ENCODE data around the gene DCXR.

The DCXR gene

DNA sequence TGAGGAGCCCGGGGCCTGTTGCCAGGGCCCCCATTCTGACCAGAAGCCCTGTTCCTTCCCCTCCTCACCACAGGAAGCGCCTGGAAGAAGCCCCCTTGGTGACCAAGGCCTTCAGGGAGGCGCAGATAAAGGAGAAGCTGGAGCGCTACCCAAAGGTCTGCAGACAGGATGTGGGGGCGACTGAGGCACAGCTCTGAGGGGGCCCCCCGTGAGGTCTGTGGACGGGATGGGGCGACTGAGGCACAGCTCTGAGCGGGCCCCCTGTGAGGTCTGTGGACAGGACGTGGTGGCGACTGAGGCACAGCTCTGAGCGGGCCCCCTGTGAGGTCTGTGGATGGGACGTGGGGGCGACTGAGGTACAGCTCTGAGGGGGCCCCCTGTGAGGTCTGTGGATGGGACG, 28.1 kb downstream of the DCXR start:
- no peaks in the 10 kb centered on the region for H3K36me3 ChIP-seq (replicated peaks; ENCODE audit: low read depth, low read length)
- no peak overlapping the region for H3K4me2 ChIP-seq (ENCODE audit: low read length)
- no peaks in the 10 kb centered on the region for H3K27me3 ChIP-seq (ENCODE audit: low read depth, low read length)
- no peaks in the 10 kb centered on the region for H3K4me1 ChIP-seq (ENCODE audit: low read length)
- H3K27ac ChIP-seq (ENCODE audit: low read length) = no peak overlapping the region
- no peaks in the 10 kb centered on the region for H3K9me3 ChIP-seq (ENCODE audit: insufficient read depth, low read length)
- no peaks in the 10 kb centered on the region for H4K20me1 ChIP-seq (ENCODE audit: insufficient read depth, low read length)
- H2AFZ ChIP-seq (ENCODE audit: low read depth, low read length) = no peak overlapping the region
- H3K79me2 ChIP-seq (ENCODE audit: low read length) = no peaks in the 10 kb centered on the region
- no peak for TF ChIP-seq EZH2phosphoT487 (IDR thresholded peaks at IDR 0.05; ENCODE audit: low read depth)
- TF ChIP-seq, protein P1, sequence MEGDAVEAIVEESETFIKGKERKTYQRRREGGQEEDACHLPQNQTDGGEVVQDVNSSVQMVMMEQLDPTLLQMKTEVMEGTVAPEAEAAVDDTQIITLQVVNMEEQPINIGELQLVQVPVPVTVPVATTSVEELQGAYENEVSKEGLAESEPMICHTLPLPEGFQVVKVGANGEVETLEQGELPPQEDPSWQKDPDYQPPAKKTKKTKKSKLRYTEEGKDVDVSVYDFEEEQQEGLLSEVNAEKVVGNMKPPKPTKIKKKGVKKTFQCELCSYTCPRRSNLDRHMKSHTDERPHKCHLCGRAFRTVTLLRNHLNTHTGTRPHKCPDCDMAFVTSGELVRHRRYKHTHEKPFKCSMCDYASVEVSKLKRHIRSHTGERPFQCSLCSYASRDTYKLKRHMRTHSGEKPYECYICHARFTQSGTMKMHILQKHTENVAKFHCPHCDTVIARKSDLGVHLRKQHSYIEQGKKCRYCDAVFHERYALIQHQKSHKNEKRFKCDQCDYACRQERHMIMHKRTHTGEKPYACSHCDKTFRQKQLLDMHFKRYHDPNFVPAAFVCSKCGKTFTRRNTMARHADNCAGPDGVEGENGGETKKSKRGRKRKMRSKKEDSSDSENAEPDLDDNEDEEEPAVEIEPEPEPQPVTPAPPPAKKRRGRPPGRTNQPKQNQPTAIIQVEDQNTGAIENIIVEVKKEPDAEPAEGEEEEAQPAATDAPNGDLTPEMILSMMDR (IDR thresholded peaks at IDR 0.05; ENCODE audit: low read depth, low read length) = no peak
- H3K9ac ChIP-seq (ENCODE audit: low read length) = no peak overlapping the region
- no peak overlapping the region for H3K4me3 ChIP-seq (ENCODE audit: low read length)

DNA sequence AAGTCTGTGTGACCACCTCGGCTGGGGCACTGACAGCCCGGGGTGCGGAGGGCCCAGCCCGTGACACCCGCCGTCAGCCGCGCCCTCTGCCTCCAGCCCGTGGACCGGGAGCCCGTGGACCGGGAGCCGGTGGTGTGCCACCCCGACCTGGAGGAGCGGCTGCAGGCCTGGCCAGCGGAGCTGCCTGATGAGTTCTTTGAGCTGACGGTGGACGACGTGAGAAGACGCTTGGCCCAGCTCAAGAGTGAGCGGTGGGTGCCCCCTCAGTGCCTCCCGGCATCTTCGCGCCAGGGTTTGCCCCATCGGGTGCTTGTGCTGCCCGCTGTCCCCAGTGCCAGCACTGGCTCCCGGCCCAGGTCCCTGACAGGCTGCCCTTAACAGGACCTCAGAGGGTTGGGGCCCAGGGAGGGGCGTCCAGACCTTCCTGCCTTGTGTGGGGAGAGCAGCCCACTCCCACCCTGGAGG, 28.5 kb downstream of the DCXR start:
- Histone ChIP-seq H3K9me3 (ENCODE audit: insufficient read depth, low read length) (no peaks in the 10 kb centered on the region), H4K20me1 (ENCODE audit: insufficient read depth, low read length) (no peaks in the 10 kb centered on the region), H3K4me2 (ENCODE audit: low read length) (no peak overlapping the region), H3K4me3 (ENCODE audit: low read length) (no peak overlapping the region), H2AFZ (ENCODE audit: low read depth, low read length) (no peak overlapping the region), H3K79me2 (ENCODE audit: low read length) (no peaks in the 10 kb centered on the region), H3K36me3 (replicated peaks; ENCODE audit: low read depth, low read length) (no peaks in the 10 kb centered on the region), H3K4me1 (ENCODE audit: low read length) (no peaks in the 10 kb centered on the region), H3K9ac (ENCODE audit: low read length) (no peak overlapping the region), H3K27ac (ENCODE audit: low read length) (no peak overlapping the region), H3K27me3 (ENCODE audit: low read depth, low read length) (no peaks in the 10 kb centered on the region)
- TF ChIP-seq, protein P1 (IDR thresholded peaks at IDR 0.05; ENCODE audit: low read depth, low read length) = no peak
- TF ChIP-seq EZH2phosphoT487 (IDR thresholded peaks at IDR 0.05; ENCODE audit: low read depth) = no peak

DNA sequence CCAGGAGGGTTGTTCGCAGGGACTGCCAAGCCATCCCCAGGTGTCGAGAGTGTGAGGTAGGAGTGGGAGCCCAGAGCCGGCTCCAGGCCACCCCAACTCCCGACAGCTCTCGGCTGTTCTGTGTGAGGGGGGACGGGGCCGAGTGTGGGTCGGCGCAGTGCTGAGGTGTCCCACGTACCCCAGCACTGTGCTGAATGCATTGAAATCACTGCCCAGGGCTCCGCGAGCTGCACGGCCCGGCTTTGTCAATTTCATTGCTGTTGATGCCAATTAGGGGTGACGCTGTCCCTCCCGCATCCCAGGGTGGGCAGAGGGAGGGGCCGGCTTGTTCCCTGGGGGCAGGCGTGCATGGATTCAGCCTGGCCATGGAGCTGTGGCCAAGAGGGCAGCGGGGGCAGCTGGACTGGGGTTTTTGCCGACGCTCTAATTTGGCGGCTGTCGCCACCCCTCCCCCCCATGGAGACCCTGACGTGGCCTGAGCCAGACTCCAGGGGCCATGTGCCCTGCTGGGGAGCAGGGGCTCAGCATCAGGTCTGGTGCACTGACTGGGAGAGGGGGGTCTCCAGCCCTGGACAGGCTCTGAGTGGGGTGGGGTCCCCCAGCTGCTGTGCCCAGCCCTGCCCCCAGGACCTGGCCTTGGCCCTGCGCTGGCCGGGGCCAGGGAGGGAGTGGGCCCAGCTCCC, 29.1 kb downstream of the DCXR start:
- Histone ChIP-seq H3K27me3 (ENCODE audit: low read depth, low read length) (no peaks in the 10 kb centered on the region), H3K79me2 (ENCODE audit: low read length) (no peaks in the 10 kb centered on the region), H3K4me3 (ENCODE audit: low read length) (no peak overlapping the region), H3K9ac (ENCODE audit: low read length) (no peak overlapping the region), H3K27ac (ENCODE audit: low read length) (no peak overlapping the region), H2AFZ (ENCODE audit: low read depth, low read length) (no peak overlapping the region), H3K36me3 (replicated peaks; ENCODE audit: low read depth, low read length) (no peaks in the 10 kb centered on the region), H3K4me1 (ENCODE audit: low read length) (no peaks in the 10 kb centered on the region), H3K9me3 (ENCODE audit: insufficient read depth, low read length) (no peaks in the 10 kb centered on the region), H3K4me2 (ENCODE audit: low read length) (no peak overlapping the region), H4K20me1 (ENCODE audit: insufficient read depth, low read length) (no peaks in the 10 kb centered on the region)
- TF ChIP-seq, protein P1 (IDR thresholded peaks at IDR 0.05; ENCODE audit: low read depth, low read length) = no peak

DNA sequence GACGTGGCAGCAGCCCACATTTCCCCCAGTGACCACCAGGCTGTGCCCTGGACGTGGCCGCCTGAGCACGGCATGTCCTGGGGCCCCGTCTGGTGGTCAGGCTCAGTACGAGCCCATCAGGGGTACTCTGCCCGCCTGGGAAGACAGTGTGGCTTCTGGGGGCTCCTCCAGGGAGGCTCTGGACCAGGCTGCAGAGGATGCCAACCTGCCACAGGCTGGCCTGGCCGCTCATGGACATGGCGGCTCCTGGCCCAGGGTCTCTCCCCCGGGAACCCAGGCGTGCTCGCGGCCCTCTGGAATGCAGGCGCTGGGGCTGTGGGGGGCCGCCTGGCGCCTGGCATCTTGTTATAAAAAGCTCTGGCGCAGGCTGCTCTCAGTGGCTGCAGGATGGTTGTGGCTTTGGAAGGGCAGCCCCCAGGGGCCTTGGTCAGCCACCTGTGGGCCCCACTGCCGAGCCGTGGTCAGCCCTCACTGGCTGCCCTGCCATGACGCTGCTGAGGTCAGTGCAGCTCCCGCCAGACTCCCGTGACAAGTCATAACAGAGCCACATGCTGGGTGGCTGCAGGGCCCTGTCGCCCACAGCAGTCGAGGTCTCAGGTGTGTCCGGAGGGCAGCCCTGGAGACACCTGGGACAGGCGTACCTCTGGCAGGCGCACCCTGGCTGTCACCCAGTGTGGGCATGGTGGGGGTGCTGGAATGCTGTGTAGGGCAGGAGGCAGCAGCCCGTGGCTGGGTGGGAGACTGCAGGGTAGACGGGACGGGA, 29.8 kb downstream of the DCXR start:
- Histone ChIP-seq H3K27ac (ENCODE audit: low read length) (no peak overlapping the region), H3K9me3 (ENCODE audit: insufficient read depth, low read length) (no peaks in the 10 kb centered on the region), H3K36me3 (replicated peaks; ENCODE audit: low read depth, low read length) (no peaks in the 10 kb centered on the region), H3K4me1 (ENCODE audit: low read length) (no peaks in the 10 kb centered on the region), H4K20me1 (ENCODE audit: insufficient read depth, low read length) (no peaks in the 10 kb centered on the region), H3K4me2 (ENCODE audit: low read length) (no peak overlapping the region), H3K9ac (ENCODE audit: low read length) (no peak overlapping the region), H3K27me3 (ENCODE audit: low read depth, low read length) (no peaks in the 10 kb centered on the region), H3K4me3 (ENCODE audit: low read length) (no peak overlapping the region), H2AFZ (ENCODE audit: low read depth, low read length) (no peak overlapping the region), H3K79me2 (ENCODE audit: low read length) (no peaks in the 10 kb centered on the region)
- TF ChIP-seq, protein P1 (IDR thresholded peaks at IDR 0.05; ENCODE audit: low read depth, low read length) = no peak
- TF ChIP-seq EZH2phosphoT487 (IDR thresholded peaks at IDR 0.05; ENCODE audit: low read depth) = no peak

Data from OCI-LY3 (cell line).